NT2/D1 (cell line): ENCODE data around the gene QPRT.

Experiments used
- DNase-seq: peaks from one replicate; pipeline ENCODE4 v3.0.0-alpha.2; 2011; ENCODE audit warnings: low read depth, low spot score
- H3K27me3 ChIP-seq: 2 replicates; pipeline ENCODE4 v1.6.0; 2011; ENCODE audit warnings: mild to moderate bottlenecking; ENCODE audit not compliant: insufficient read length, insufficient read depth
- H3K36me3 ChIP-seq: 2 replicates; pipeline ENCODE4 v1.6.1; 2011; ENCODE audit warnings: mild to moderate bottlenecking, low read length, mixed read lengths; ENCODE audit not compliant: insufficient read depth, insufficient read length
- H3K4me1 ChIP-seq: 2 replicates; pipeline ENCODE4 v1.5.1; 2011; ENCODE audit not compliant: insufficient read depth, insufficient read length
- H3K4me3 ChIP-seq: 2 replicates; pipeline ENCODE4 v1.5.1; 2011; ENCODE audit warnings: low read depth; ENCODE audit not compliant: insufficient read length
- H3K9ac ChIP-seq: 2 replicates; pipeline ENCODE4 v1.6.0; 2011; ENCODE audit warnings: low read depth; ENCODE audit not compliant: insufficient read length
- H3K9me3 ChIP-seq: 2 replicates; pipeline ENCODE4 v1.5.1; 2011; ENCODE audit warnings: mild to moderate bottlenecking, low read length; ENCODE audit not compliant: insufficient read depth
- SUZ12 ChIP-seq: IDR thresholded peaks from 2 replicates; pipeline ENCODE4 v1.6.1; 2011; ENCODE audit not compliant: insufficient read length, insufficient read depth; ENCODE audit errors: extremely low read depth
- YY1 ChIP-seq: IDR thresholded peaks from 2 replicates; pipeline ENCODE4 v1.6.1; 2011; ENCODE audit not compliant: insufficient read length, insufficient read depth
- ZNF274 ChIP-seq: IDR thresholded peaks from 2 replicates; pipeline ENCODE4 v1.6.1; 2011; ENCODE audit warnings: mild to moderate bottlenecking, low read depth, low read length

QPRT gene

DNA sequence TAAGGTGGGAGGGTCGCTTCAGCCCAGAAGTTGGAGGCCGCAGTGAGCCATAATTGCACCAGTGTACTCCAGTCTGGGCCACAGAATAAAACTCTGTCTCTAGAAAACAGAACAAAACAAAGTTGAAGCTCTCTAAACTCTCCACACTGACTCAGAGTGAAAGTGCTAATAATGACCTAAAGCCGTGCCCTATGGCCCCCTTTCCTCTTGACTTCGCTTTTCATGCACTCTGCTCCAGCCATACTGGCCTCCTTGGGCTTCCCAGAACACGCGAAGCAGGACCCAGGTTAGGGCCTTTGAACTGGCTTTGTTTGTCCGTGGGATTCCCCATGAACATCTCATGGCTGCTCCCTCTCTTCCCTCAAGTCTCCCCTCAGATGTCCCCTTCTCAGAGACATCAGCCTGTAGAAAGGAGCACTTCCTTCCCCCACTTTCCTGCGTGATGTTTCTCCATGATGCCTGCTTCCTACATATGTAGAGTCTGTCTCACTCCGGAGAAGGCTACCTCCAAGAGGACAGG, 34.6 kb upstream of the QPRT start:
- H3K9me3 ChIP-seq: no peaks in the 10 kb centered on the region
- no peak for TF ChIP-seq YY1
- TF ChIP-seq SUZ12: no peak
- no peak for TF ChIP-seq ZNF274

DNA sequence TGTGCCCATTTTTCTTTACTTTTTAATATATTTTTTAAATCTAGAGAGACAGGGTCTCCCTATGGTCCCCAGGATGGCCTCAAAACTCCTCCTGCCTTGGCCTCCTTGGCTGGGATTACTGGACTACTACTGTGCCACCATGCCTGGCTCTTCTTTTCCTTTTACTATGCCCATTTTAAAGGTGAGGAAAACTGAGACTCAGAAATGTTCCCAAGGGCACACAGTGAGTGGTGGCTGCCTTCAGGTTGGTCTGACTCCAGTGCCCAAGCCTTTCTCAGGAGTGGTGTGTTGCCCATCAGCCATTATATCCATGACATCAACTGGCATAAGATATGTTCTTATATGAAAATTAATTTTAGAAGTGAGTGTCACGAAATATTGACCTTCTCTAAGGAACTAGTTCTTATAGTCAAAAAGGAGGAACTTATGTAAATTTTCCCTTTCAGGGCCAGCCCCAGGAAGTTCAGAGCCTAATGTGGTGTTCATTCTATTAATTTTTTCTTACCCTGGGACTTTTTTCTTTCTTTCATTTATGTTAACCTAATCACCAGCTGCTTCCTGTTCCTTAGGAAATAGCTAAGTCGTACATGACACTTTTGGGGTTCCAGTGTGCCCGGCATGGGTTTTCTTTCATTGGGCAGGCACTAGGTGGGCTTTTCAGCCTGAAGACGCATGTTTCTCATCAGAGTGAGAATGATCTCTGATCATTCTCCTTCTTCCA, 33.8 kb upstream of the QPRT start:
- Histone ChIP-seq H3K4me1 (no peaks in the 10 kb centered on the region), H3K9me3 (no peaks in the 10 kb centered on the region), H3K27me3 (no peaks in the 10 kb centered on the region), H3K36me3 (no peaks in the 10 kb centered on the region), H3K4me3 (no peak overlapping the region), H3K9ac (no peak overlapping the region)
- DNase-seq: no peak
- TF ChIP-seq YY1 (no peak), SUZ12 (no peak), ZNF274 (no peak)

More for the DNA sequence above, 34.6 kb upstream of the QPRT start:
- no peaks in the 10 kb centered on the region for H3K27me3 ChIP-seq
- H3K4me1 ChIP-seq: no peaks in the 10 kb centered on the region
- no peak for DNase-seq
- no peaks in the 10 kb centered on the region for H3K36me3 ChIP-seq
- no peak overlapping the region for H3K4me3 ChIP-seq
- H3K9ac ChIP-seq: no peak overlapping the region

DNA sequence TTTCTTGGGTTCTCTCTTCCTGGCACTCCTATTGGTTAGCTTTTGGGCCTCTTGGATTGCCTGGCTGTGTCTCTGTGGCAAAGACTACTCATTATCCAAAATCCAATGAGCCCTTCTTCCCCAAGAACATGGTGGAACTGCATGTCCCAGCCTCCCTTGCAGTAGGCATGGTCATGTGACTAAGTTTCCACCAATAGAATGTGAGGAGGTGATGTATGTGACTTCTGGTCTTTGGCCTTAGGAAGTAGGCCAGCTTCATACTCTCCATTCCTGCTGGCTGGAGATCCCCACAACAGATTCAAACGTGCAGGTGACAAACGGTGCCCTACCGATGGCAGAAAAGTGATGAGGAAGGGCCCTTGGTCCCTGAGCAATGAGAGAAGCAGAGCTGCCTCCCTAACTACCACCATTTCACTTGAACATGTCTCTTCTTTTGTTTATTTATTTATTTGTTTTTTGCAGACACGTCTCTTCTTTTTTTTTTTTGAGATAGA, 33.2 kb upstream of the QPRT start:
- no peaks in the 10 kb centered on the region for H3K27me3 ChIP-seq
- H3K4me1 ChIP-seq: no peaks in the 10 kb centered on the region
- H3K36me3 ChIP-seq: no peaks in the 10 kb centered on the region
- no peak overlapping the region for H3K9ac ChIP-seq
- no peak for DNase-seq
- TF ChIP-seq YY1 (no peak), ZNF274 (no peak), SUZ12 (no peak)
- no peak overlapping the region for H3K4me3 ChIP-seq
- no peaks in the 10 kb centered on the region for H3K9me3 ChIP-seq

- no peak overlapping the region for H3K9ac ChIP-seq
- DNase-seq: no peak
- no peaks in the 10 kb centered on the region for H3K36me3 ChIP-seq
- no peaks in the 10 kb centered on the region for H3K4me1 ChIP-seq
- no peak overlapping the region for H3K4me3 ChIP-seq
- TF ChIP-seq YY1 (no peak), SUZ12 (no peak), ZNF274 (no peak)
- H3K27me3 ChIP-seq: no peaks in the 10 kb centered on the region
- no peaks in the 10 kb centered on the region for H3K9me3 ChIP-seq
These were observed 32.0 kb upstream of the QPRT start for GRCh38 chr16:29646947-29647346.

- H3K9ac ChIP-seq: no peak overlapping the region
- H3K4me1 ChIP-seq: no peaks in the 10 kb centered on the region
- no peaks in the 10 kb centered on the region for H3K36me3 ChIP-seq
- H3K9me3 ChIP-seq: no peaks in the 10 kb centered on the region
- no peak overlapping the region for H3K4me3 ChIP-seq
- no peaks in the 10 kb centered on the region for H3K27me3 ChIP-seq
- no peak for TF ChIP-seq SUZ12
- TF ChIP-seq ZNF274: no peak
- TF ChIP-seq YY1: no peak
- DNase-seq: no peak
These were observed 29.1 kb upstream of the QPRT start for GRCh38 chr16:29649588-29650494.

GRCh38 chr16:29650771-29651170, 28.2 kb upstream of the QPRT start:
- H3K36me3 ChIP-seq: no peaks in the 10 kb centered on the region
- H3K9ac ChIP-seq: no peak overlapping the region
- TF ChIP-seq YY1 (no peak), SUZ12 (no peak), ZNF274 (no peak)
- peaks cover 5% of the 10 kb centered on the region for H3K4me1 ChIP-seq
- H3K9me3 ChIP-seq: no peaks in the 10 kb centered on the region
- no peaks in the 10 kb centered on the region for H3K27me3 ChIP-seq
- no peak overlapping the region for H3K4me3 ChIP-seq
- no peak for DNase-seq

- peaks cover 9% of the 10 kb centered on the region for H3K4me1 ChIP-seq
- H3K36me3 ChIP-seq: no peaks in the 10 kb centered on the region
- no peaks in the 10 kb centered on the region for H3K27me3 ChIP-seq
- H3K9me3 ChIP-seq: no peaks in the 10 kb centered on the region
- DNase-seq: no peak
- H3K4me3 ChIP-seq: no peak overlapping the region
- H3K9ac ChIP-seq: no peak overlapping the region
- TF ChIP-seq SUZ12 (no peak), ZNF274 (no peak), YY1 (no peak)
These were observed 27.1 kb upstream of the QPRT start for GRCh38 chr16:29651774-29652349.
